ENCODE measurements around the gene KCNK18. TPM values are rescaled to one million over a fixed set of nuclear protein-coding genes. Genes with fewer than 3 reads are reported as not detected.

The KCNK18 gene
- total RNA-seq, 1 donor from 2014 or later, result not detected

DNA sequence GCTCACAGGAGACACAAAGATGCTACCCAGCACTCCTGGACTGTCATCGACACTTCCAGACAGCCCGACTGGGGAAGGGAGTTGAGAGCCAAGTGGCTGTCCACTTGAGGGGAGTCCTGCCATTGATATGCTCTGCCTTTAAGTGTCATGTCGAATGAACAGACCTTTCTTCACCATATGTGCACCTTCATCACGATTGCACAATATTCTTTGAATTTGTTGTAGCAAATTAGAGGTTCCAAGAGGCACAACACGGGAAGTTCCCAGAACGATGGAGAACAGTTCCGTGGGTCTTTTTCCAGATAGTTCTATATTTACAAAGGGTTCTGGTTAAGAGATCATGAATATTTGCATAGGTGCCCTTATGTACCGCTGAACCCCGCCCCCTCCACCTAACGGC, 59.6 kb downstream of the KCNK18 start:
- Mint-ChIP-seq H3K36me3 (no peaks in the 10 kb centered on the region), H3K27me3 (peaks cover 33% of the 10 kb centered on the region), H3K27ac (no peak overlapping the region)

GRCh38 chr10:117257721-117258120, 60.4 kb downstream of the KCNK18 start:
- Mint-ChIP-seq H3K4me3 (no peak overlapping the region), H3K27me3 (peaks cover 30% of the 10 kb centered on the region), H3K27ac (no peak overlapping the region), H3K4me1 (ENCODE audit: unreplicated experiment) (peaks cover 33% of the 10 kb centered on the region), H3K9me3 (no peaks in the 10 kb centered on the region), H3K36me3 (no peaks in the 10 kb centered on the region)
- no peak for DNase-seq (ENCODE audit: extremely low spot score, unreplicated experiment)
- TF ChIP-seq, protein P1, sequence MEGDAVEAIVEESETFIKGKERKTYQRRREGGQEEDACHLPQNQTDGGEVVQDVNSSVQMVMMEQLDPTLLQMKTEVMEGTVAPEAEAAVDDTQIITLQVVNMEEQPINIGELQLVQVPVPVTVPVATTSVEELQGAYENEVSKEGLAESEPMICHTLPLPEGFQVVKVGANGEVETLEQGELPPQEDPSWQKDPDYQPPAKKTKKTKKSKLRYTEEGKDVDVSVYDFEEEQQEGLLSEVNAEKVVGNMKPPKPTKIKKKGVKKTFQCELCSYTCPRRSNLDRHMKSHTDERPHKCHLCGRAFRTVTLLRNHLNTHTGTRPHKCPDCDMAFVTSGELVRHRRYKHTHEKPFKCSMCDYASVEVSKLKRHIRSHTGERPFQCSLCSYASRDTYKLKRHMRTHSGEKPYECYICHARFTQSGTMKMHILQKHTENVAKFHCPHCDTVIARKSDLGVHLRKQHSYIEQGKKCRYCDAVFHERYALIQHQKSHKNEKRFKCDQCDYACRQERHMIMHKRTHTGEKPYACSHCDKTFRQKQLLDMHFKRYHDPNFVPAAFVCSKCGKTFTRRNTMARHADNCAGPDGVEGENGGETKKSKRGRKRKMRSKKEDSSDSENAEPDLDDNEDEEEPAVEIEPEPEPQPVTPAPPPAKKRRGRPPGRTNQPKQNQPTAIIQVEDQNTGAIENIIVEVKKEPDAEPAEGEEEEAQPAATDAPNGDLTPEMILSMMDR (conservative IDR thresholded peaks at IDR 0.05), result no peak

More for the DNA sequence above, 59.6 kb downstream of the KCNK18 start:
- Mint-ChIP-seq H3K4me1 (ENCODE audit: unreplicated experiment) (peaks cover 34% of the 10 kb centered on the region), H3K4me3 (no peak overlapping the region), H3K9me3 (no peaks in the 10 kb centered on the region)
- TF ChIP-seq, protein P1 (conservative IDR thresholded peaks at IDR 0.05), result no peak
- DNase-seq (ENCODE audit: extremely low spot score, unreplicated experiment), result no peak

DNA sequence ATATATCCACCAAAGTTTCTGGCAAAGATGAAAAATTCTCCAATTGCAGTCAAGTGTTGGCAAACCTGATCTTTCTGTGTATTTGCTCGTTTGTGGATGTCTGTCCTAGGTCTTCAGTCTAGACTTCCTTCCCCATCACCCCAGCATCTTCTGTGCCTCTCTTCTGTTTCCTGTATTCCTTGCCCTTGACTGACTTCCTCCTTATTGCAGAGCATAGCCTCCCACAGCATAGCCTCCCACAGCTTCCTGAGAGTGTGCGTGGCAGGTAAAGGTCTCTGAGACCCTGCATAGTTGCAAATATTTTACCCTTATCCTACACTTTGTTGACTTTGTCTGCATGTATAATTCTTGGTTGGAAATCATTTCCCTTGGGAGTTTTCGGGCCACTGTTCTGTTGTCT, 62.0 kb downstream of the KCNK18 start:
- Mint-ChIP-seq H3K27me3 (peaks cover 22% of the 10 kb centered on the region), H3K27ac (no peak overlapping the region), H3K9me3 (no peaks in the 10 kb centered on the region), H3K4me1 (ENCODE audit: unreplicated experiment) (peaks cover 28% of the 10 kb centered on the region), H3K4me3 (no peak overlapping the region), H3K36me3 (no peaks in the 10 kb centered on the region)
- TF ChIP-seq, protein P1 (conservative IDR thresholded peaks at IDR 0.05), result no peak
- DNase-seq (ENCODE audit: extremely low spot score, unreplicated experiment), result no peak

Small RNA genes within 50 kb of the gene (microRNA-seq; reads per million reads assigned to microRNA genes)
- not detected for gene MIR3663

Other genes starting within 250 kb of the KCNK18 start
- gene SHTN1, start 192.3 kb upstream of the KCNK18 start, total RNA-seq (ENCODE audit: low replicate concordance), result 18.2 and 35.6 TPM in 2 replicates
- 0.58 TPM in 1 of 2 replicates, not detected in the other for gene VAX1, start 59.2 kb upstream of the KCNK18 start, total RNA-seq (ENCODE audit: low replicate concordance)
- 1.8 and 2.7 TPM in 2 replicates for gene SLC18A2, start 43.6 kb downstream of the KCNK18 start, total RNA-seq (ENCODE audit: low replicate concordance)
- 31.7 and 32.1 TPM in 2 replicates for gene PDZD8, start 178.0 kb downstream of the KCNK18 start, total RNA-seq (ENCODE audit: low replicate concordance)